PFSK-1 (cell line): ENCODE data around the gene AVPR1A.

ENCODE experiments used
- FOXP2 ChIP-seq: optimal IDR thresholded peaks from 2 replicates; pipeline ENCODE3; 2011; ENCODE audit warnings: borderline replicate concordance, control low read depth, inconsistent platforms; ENCODE audit not compliant: insufficient read depth; ENCODE audit errors: extremely low read length, extremely low read depth
- POLR2AphosphoS5 ChIP-seq: IDR thresholded peaks from 2 replicates; pipeline ENCODE4 v1.6.1; 2012; ENCODE audit warnings: low read depth, mild to moderate bottlenecking, control low read depth, low read length, moderate library complexity
- REST ChIP-seq, 2 experiments: IDR thresholded peaks; 2 replicates each; pipeline versions ENCODE4 v1.6.1 to v1.8.0; 2011 to 2012; ENCODE audit warnings: low read depth in 2 of 2, low read length in 2 of 2, control low read depth in 1 of 2, inconsistent platforms in 1 of 2, mild to moderate bottlenecking in 1 of 2, moderate library complexity in 1 of 2; ENCODE audit not compliant: insufficient read depth in 1 of 2
- SIN3A ChIP-seq: IDR thresholded peaks from 2 replicates; pipeline ENCODE4 v1.6.1; 2012; ENCODE audit warnings: mild to moderate bottlenecking, low read length, moderate library complexity, borderline replicate concordance; ENCODE audit not compliant: insufficient read depth
- TAF1 ChIP-seq: IDR thresholded peaks from 2 replicates; pipeline ENCODE4 v1.6.1; 2012; ENCODE audit warnings: low read length, control low read depth, borderline replicate concordance; ENCODE audit not compliant: insufficient read depth

Gene AVPR1A

GRCh38 chr12:63133981-63134380 is 17.0 kb downstream of the AVPR1A start:
- no peak for TF ChIP-seq POLR2AphosphoS5
- TF ChIP-seq SIN3A: no peak
- no peak for TF ChIP-seq REST (IDR thresholded peaks at IDR 0.05; ENCODE audit: insufficient read depth in 1 of 2, low read depth in 2 of 2, low read length in 2 of 2)
- no peak for TF ChIP-seq FOXP2
- no peak for TF ChIP-seq TAF1

GRCh38 chr12:63132201-63132600 is 18.8 kb downstream of the AVPR1A start:
- no peak for TF ChIP-seq POLR2AphosphoS5
- TF ChIP-seq FOXP2: no peak
- TF ChIP-seq SIN3A: no peak
- no peak for TF ChIP-seq REST (IDR thresholded peaks at IDR 0.05; ENCODE audit: insufficient read depth in 1 of 2, low read depth in 2 of 2, low read length in 2 of 2)
- TF ChIP-seq TAF1: no peak

GRCh38 chr12:63129927-63130326 is 21.1 kb downstream of the AVPR1A start:
- TF ChIP-seq FOXP2: no peak
- no peak for TF ChIP-seq TAF1
- no peak for TF ChIP-seq POLR2AphosphoS5
- TF ChIP-seq SIN3A: no peak
- no peak for TF ChIP-seq REST (IDR thresholded peaks at IDR 0.05; ENCODE audit: insufficient read depth in 1 of 2, low read depth in 2 of 2, low read length in 2 of 2)

GRCh38 chr12:63124778-63125177 is 26.2 kb downstream of the AVPR1A start:
- TF ChIP-seq TAF1 (no peak), SIN3A (no peak), REST (IDR thresholded peaks at IDR 0.05; ENCODE audit: insufficient read depth in 1 of 2, low read depth in 2 of 2, low read length in 2 of 2) (no peak), FOXP2 (no peak), POLR2AphosphoS5 (no peak)

GRCh38 chr12:63103494-63104131 is 47.4 kb downstream of the AVPR1A start:
- TF ChIP-seq FOXP2 (no peak), POLR2AphosphoS5 (no peak), SIN3A (no peak), TAF1 (no peak), REST (IDR thresholded peaks at IDR 0.05; ENCODE audit: insufficient read depth in 1 of 2, low read depth in 2 of 2, low read length in 2 of 2) (no peak)
